ENCODE measurements around the gene CD1E.
"Not testable (repeated sequence)": the region's sequence is repeated elsewhere in the genome, so short reads cannot be mapped to it uniquely, and the experiment has no call there.

CD1E gene

GRCh38 chr1:158353303-158354075 is at the start of gene CD1E:
Gene CD1E, plus strand, starts transcription at chr1:158353894. Its CDS starts 95 bp downstream, at chr1:158353989.
- DNase-seq (ENCODE audit: low read depth): no peak

GRCh38 chr1:158310623-158311022 is 43.1 kb upstream of the CD1E start:
- no peak for DNase-seq (ENCODE audit: low read depth)

GRCh38 chr1:158311066-158311465 is 42.6 kb upstream of the CD1E start:
- DNase-seq (ENCODE audit: low read depth): no peak

- no peak for DNase-seq (ENCODE audit: low read depth)
Measured at GRCh38 chr1:158323866-158324265, 29.8 kb upstream of the CD1E start.

- DNase-seq (ENCODE audit: low read depth): no peak
Measured at GRCh38 chr1:158324395-158324794, 29.3 kb upstream of the CD1E start.

GRCh38 chr1:158327481-158327880 is 26.2 kb upstream of the CD1E start:
- no peak for DNase-seq (ENCODE audit: low read depth)

GRCh38 chr1:158328426-158328825 is 25.3 kb upstream of the CD1E start:
- no peak for DNase-seq (ENCODE audit: low read depth)

- DNase-seq (ENCODE audit: low read depth): no peak
Measured at GRCh38 chr1:158329300-158329699, 24.4 kb upstream of the CD1E start.

GRCh38 chr1:158329733-158330132 is 24.0 kb upstream of the CD1E start:
- DNase-seq (ENCODE audit: low read depth): no peak

GRCh38 chr1:158330391-158331105 is 23.1 kb upstream of the CD1E start:
- no peak for DNase-seq (ENCODE audit: low read depth)

GRCh38 chr1:158331106-158331425 is 22.6 kb upstream of the CD1E start:
- no peak for DNase-seq (ENCODE audit: low read depth)

- no peak for DNase-seq (ENCODE audit: low read depth)
Measured at GRCh38 chr1:158331481-158332150, 22.1 kb upstream of the CD1E start, which contains the start of gene CD1B. Gene CD1B, minus strand, starts transcription at chr1:158331531. Its CDS starts 108 bp downstream, at chr1:158331423.

GRCh38 chr1:158333405-158334155 is 20.1 kb upstream of the CD1E start:
- no peak for DNase-seq (ENCODE audit: low read depth)

- no peak for DNase-seq (ENCODE audit: low read depth)
Measured at GRCh38 chr1:158334526-158335212, 19.0 kb upstream of the CD1E start.

GRCh38 chr1:158335213-158335532 is 18.5 kb upstream of the CD1E start:
- no peak for DNase-seq (ENCODE audit: low read depth)

- not testable (repeated sequence) for DNase-seq (ENCODE audit: low read depth)
Measured at GRCh38 chr1:158336413-158336812, 17.3 kb upstream of the CD1E start.

GRCh38 chr1:158348946-158349345 is 4.7 kb upstream of the CD1E start:
- DNase-seq (ENCODE audit: low read depth): not testable (repeated sequence)

GRCh38 chr1:158354255-158354654 is 561 bp downstream of the CD1E start:
- no peak for DNase-seq (ENCODE audit: low read depth)

GRCh38 chr1:158355773-158356285 is 2.1 kb downstream of the CD1E start:
- DNase-seq (ENCODE audit: low read depth): no peak

GRCh38 chr1:158356616-158357015 is 2.9 kb downstream of the CD1E start:
- no peak for DNase-seq (ENCODE audit: low read depth)

- no peak for DNase-seq (ENCODE audit: low read depth)
Measured at GRCh38 chr1:158357441-158357840, 3.7 kb downstream of the CD1E start.

- DNase-seq (ENCODE audit: low read depth): no peak
Measured at GRCh38 chr1:158362482-158362881, 8.8 kb downstream of the CD1E start.

Data from activated T-helper 9 cell treated with anti-CD3 and anti-CD28 coated beads, Interleukin-2, amount 50 U/mL, for 16 hours (primary cell).